Cardiac fibroblast (primary cell): ENCODE data around the gene CTIF.

Source experiments
- DNase-seq, 2 donors: peaks; one replicate each; pipeline versions ENCODE4 v3.0.0 to v3.0.0-alpha.2; 2010; ENCODE audit warnings: low read depth in 2 of 2
- H3K4me3 ChIP-seq, 2 donors: replicated peaks in 1 of 2; 1 replicate in 1 of 2; 2 replicates in 1 of 2; pipeline ENCODE4 v1.5.1; 2011; ENCODE audit warnings: low read depth in 2 of 2, low read length in 2 of 2, mild to moderate bottlenecking in 2 of 2, moderate library complexity in 1 of 2
- CTCF ChIP-seq: IDR thresholded peaks from one replicate; pipeline ENCODE4 v1.5.1; 2011; ENCODE audit warnings: low read depth, mild to moderate bottlenecking, low read length, inconsistent platforms

The CTIF gene

GRCh38 chr18:48842259-48843061 is 303.6 kb downstream of the CTIF start:
- TF ChIP-seq CTCF = no peak
- no peak overlapping the region for H3K4me3 ChIP-seq
- peak; percentile 39 to 81 for DNase-seq

- no peak for DNase-seq
- H3K4me3 ChIP-seq = no peak overlapping the region
- TF ChIP-seq CTCF = no peak
These were observed 304.3 kb downstream of the CTIF start for GRCh38 chr18:48843162-48843561.

- no peak for DNase-seq
- H3K4me3 ChIP-seq = no peak overlapping the region
- no peak for TF ChIP-seq CTCF
These were observed 304.8 kb downstream of the CTIF start for GRCh38 chr18:48843596-48843995.

GRCh38 chr18:48844271-48844670 is 305.4 kb downstream of the CTIF start:
- H3K4me3 ChIP-seq = no peak overlapping the region
- no peak for TF ChIP-seq CTCF
- no peak for DNase-seq

GRCh38 chr18:48845174-48845573 is 306.3 kb downstream of the CTIF start:
- no peak overlapping the region for H3K4me3 ChIP-seq
- DNase-seq = no peak
- no peak for TF ChIP-seq CTCF

GRCh38 chr18:48846423-48846932 is 307.6 kb downstream of the CTIF start:
- no peak overlapping the region for H3K4me3 ChIP-seq
- TF ChIP-seq CTCF = no peak
- DNase-seq = no peak
